Effector memory CD4-positive, alpha-beta T cell (primary cell): ENCODE data around the gene LRFN5.

Experiments
- DNase-seq, 3 donors: peaks; one replicate each; pipeline ENCODE4 v3.0.0-alpha.2; 2020
- H3K27ac ChIP-seq: 2 replicates; pipeline ENCODE4 v1.7.0; 2013; ENCODE audit warnings: mild to moderate bottlenecking, low read length, moderate library complexity; ENCODE audit not compliant: insufficient read depth, poor library complexity, severe bottlenecking
- H3K27me3 ChIP-seq: replicated peaks from 2 replicates; pipeline ENCODE4 v1.7.0; 2013; ENCODE audit warnings: mild to moderate bottlenecking, low read length; ENCODE audit not compliant: insufficient read depth, control insufficient read depth, poor library complexity, severe bottlenecking
- H3K36me3 ChIP-seq: 2 replicates; pipeline ENCODE4 v1.7.0; 2013; ENCODE audit warnings: mild to moderate bottlenecking, low read length, moderate library complexity; ENCODE audit not compliant: control insufficient read depth, insufficient read depth
- H3K4me1 ChIP-seq: 2 replicates; pipeline ENCODE4 v1.7.0; 2013; ENCODE audit warnings: low read length, mild to moderate bottlenecking; ENCODE audit not compliant: control insufficient read depth, insufficient read depth, poor library complexity, severe bottlenecking
- H3K4me3 ChIP-seq: 2 replicates; pipeline ENCODE4 v1.7.0; 2013; ENCODE audit warnings: low read length, low read depth, mild to moderate bottlenecking; ENCODE audit not compliant: insufficient read depth, poor library complexity, severe bottlenecking
- H3K9me3 ChIP-seq: 2 replicates; pipeline ENCODE4 v1.7.0; 2013; ENCODE audit warnings: mild to moderate bottlenecking, low read length, moderate library complexity; ENCODE audit not compliant: control insufficient read depth

The LRFN5 gene

DNA sequence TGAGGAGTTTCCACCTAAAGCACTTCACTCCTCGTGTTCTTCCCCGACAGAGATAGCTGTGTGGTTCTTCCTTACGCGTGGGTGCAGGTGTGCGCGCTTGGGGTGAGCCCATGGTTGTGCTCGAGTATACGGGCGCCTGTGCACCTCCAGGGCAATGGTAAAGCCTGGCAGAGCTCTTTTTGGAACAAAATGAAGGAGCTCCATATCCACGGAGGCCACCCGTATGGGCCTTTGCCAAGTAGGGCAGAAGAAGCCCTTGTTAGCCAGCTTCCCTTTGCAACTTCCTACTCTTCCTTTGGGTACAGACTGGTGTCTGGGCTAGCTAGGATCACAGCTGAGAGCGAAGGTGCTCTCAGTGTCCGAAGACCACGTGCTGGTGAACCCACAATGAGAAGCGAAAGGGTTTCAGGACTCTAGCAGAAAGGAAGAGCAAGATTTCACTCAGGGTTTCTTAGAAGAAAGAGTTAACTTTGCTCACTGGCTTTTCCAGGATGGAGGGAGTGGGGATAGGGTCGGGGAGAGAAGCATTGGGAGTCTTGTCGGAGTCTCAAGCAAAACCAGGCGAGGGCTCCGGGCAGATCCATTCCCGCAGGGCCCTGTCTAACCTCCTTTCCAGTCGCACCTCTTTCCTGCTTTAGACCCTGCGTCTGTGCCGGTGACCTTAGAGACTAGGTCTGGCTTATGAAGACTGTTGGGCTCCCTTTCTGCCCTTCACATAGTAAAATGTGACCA lies 960 bp upstream of the LRFN5 start:
- Histone ChIP-seq H3K9me3 (no peaks in the 10 kb centered on the region), H3K4me1 (peaks cover 8% of the 10 kb centered on the region), H3K36me3 (no peaks in the 10 kb centered on the region), H3K27ac (no peak overlapping the region), H3K4me3 (peak overlapping the region; percentile 10), H3K27me3 (peaks cover 27% of the 10 kb centered on the region)
- DNase-seq, result no peak

DNA sequence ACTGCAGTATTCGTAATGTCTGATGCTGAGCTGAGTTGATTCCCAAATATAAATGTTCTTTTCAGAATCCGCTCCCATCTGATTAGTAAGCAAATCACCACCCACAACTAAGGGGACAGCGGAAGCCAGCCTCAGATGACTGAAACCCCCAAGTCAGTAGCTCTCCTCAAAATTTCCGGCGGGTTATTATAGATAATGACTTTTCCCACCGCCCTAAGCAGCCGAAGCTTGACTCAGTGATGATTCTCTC lies 469 bp upstream of the LRFN5 start:
- Histone ChIP-seq H3K27ac (no peak overlapping the region), H3K4me3 (peak overlapping the region; percentile 1), H3K27me3 (peaks cover 27% of the 10 kb centered on the region), H3K4me1 (peaks cover 8% of the 10 kb centered on the region), H3K9me3 (no peaks in the 10 kb centered on the region), H3K36me3 (no peaks in the 10 kb centered on the region)
- no peak for DNase-seq

DNA sequence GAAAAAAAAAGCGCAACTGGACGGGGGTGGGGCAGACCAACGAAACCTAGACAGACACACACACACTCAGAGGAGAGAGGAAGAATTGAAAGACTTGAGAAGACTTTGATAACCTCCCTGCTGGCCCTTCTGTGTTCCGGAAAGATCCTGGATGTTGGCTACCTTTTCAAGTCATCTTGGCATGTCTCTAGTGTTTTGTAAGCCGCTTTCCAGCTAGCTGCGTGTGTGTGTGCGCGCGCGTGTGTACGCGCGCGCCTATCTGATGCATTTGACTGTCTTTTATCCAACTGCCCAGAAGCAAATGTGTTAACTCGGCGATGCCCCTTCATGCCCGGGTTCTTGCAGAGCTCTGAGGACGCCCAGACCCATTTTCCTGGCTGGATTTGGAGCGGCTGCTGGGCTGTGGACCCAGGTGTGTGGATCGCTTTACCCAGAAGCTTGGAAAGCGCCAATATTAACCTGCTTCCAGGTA lies 664 bp downstream of the LRFN5 start:
- Histone ChIP-seq H3K4me1 (peaks cover 8% of the 10 kb centered on the region), H3K27me3 (peaks cover 27% of the 10 kb centered on the region), H3K4me3 (no peak overlapping the region), H3K9me3 (no peaks in the 10 kb centered on the region), H3K27ac (no peak overlapping the region), H3K36me3 (no peaks in the 10 kb centered on the region)
- DNase-seq, result no peak

DNA sequence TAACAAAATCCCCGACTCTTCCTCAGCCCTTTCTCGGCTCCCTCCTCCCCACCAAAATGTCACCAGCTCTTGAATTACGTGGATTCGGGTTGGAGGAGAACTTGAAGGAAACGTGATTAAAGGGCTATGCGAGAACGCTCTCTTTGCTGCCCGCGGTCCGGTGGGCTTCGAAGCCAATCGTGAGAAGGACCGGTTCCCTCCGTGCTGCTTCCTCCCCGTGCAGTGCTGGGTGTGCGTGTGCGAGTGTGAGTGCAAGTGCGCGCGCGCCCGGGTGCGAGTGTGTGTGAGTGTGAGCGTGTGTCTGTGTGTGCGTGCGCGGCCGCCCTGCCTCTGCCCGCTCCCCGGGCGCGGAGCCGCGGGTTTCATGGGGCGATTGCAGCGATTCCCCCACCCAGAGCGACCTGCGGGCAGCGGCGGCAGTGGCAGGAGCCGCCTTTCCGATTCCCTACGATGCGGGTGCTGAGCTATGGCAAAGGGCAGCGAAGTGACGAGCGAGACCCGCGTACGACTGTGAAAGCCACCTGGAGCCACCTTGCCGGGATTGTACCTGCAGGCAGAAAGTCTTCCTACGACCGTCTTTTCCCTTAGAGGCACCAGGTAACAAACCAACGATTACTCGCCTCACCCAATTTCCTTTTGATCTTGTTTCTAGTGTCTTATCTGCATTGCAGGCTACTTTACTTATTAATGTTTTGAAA lies 1.4 kb downstream of the LRFN5 start:
- H3K4me1 ChIP-seq, result peaks cover 8% of the 10 kb centered on the region
- peaks cover 27% of the 10 kb centered on the region for H3K27me3 ChIP-seq
- H3K9me3 ChIP-seq, result no peaks in the 10 kb centered on the region
- no peaks in the 10 kb centered on the region for H3K36me3 ChIP-seq
- no peak for DNase-seq
- H3K4me3 ChIP-seq, result no peak overlapping the region
- no peak overlapping the region for H3K27ac ChIP-seq

DNA sequence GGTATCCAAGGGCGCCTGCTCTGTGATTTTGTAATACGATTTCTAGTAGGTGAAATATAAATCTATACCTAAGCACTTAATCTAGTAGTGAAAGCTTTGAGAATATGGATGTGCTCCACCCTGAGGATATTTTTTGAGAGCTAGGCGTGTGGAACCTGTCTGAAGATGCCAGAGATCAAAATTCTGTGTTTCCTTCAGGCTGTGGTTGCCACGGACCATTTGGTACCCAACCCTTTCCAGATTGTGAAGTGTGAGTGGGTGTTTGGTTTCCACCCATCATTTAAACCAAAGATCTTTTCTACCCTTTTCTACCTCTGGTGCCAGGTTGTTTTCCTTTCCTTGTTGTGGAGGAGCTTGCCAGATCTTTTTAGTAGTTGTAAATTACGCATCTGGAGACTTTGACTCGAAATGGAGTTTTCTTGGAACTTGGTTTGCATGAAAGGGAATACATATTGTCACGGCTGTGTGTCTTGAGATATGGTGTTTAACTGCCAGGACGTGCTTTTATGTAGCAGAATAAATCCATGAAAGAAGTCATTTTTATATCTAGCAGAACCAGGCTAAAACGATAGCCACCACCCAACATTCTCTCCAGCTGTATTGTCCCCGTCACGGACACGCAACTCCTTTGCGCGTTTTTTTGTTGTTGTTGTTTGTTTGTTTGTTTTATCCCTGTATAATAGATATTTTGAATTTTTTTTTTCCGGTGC lies 2.2 kb downstream of the LRFN5 start:
- Histone ChIP-seq H3K9me3 (no peaks in the 10 kb centered on the region), H3K4me1 (peaks cover 8% of the 10 kb centered on the region), H3K27ac (no peak overlapping the region), H3K4me3 (no peak overlapping the region), H3K36me3 (no peaks in the 10 kb centered on the region), H3K27me3 (peaks cover 27% of the 10 kb centered on the region)
- no peak for DNase-seq

DNA sequence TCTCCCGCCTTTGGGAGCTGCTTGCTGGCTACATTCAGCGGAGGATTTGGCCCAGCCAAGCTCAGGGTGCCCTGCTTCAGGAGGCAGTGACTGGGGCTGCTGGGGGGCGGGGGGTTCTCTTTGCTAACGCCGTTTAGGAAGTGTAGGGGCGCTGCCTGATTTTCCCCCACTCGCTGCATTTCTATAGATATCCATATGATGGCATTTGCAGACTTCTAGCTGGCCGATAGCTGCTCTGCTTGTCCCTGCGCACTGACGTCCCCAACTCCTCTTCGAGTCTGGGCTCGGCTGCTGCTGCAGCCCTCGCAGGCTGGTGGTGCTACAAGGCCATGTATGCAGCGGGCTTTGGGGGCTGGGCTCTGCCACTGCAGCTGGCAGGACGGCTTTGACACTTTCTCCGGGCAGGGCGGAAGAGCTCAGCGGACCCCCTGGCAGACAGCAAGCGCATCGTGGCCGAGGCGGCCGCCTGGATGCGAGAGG lies 3.1 kb downstream of the LRFN5 start:
- H3K4me3 ChIP-seq, result no peak overlapping the region
- no peak overlapping the region for H3K27ac ChIP-seq
- no peaks in the 10 kb centered on the region for H3K9me3 ChIP-seq
- H3K27me3 ChIP-seq, result peaks cover 27% of the 10 kb centered on the region
- DNase-seq, result no peak
- H3K4me1 ChIP-seq, result peaks cover 8% of the 10 kb centered on the region
- H3K36me3 ChIP-seq, result no peaks in the 10 kb centered on the region

DNA sequence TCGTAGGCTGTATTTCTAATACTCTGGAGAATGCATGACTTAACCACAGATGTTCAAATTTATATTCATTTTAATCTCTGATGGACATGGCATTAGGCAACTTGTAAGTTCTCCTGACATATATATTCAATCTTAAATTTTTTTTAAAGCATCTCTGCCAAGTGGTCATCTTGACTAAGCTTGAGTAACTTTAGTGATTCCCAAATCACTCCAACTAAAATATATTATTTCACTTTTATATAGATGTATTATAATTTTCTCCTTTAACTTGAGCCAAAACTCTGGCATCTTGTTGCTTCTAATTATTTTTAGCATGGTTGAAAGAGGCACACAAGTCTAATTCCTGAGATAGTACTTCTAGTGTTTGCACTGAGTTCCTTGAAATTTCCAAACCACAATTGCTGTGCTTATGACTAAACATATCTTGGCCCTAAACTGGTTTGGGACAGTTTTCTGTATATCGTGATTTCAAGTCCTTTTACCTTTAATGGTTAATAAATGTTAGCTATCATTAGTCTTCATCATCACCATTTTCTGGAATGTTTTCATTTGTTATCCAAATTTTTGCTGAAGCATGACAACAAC lies 8.4 kb downstream of the LRFN5 start:
- Histone ChIP-seq H3K27me3 (peaks cover 4% of the 10 kb centered on the region), H3K4me1 (no peaks in the 10 kb centered on the region), H3K9me3 (no peaks in the 10 kb centered on the region), H3K36me3 (no peaks in the 10 kb centered on the region), H3K27ac (no peak overlapping the region), H3K4me3 (no peak overlapping the region)
- DNase-seq, result no peak

DNA sequence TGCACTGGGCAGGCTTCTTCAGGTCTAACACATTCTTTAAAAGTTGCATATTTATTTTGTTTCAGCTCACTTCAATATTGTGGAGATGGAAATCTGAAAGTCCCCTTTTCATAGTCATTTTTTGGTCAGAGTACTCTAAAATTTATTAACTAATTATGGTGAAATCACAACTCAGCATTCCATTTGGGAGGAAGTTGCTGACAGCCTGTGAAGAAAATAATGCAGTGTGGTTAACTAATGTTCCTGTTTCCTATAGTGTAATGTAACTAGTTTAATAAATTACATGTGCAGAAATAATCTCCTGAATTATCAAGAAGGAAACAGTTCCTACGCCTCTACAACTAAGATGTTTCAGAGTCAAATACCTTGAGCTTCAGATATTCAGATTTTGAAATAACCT lies 17.1 kb downstream of the LRFN5 start:
- H3K9me3 ChIP-seq, result no peaks in the 10 kb centered on the region
- no peak for DNase-seq
- no peaks in the 10 kb centered on the region for H3K4me1 ChIP-seq
- H3K36me3 ChIP-seq, result no peaks in the 10 kb centered on the region
- no peaks in the 10 kb centered on the region for H3K27me3 ChIP-seq
- H3K27ac ChIP-seq, result no peak overlapping the region
- no peak overlapping the region for H3K4me3 ChIP-seq

DNA sequence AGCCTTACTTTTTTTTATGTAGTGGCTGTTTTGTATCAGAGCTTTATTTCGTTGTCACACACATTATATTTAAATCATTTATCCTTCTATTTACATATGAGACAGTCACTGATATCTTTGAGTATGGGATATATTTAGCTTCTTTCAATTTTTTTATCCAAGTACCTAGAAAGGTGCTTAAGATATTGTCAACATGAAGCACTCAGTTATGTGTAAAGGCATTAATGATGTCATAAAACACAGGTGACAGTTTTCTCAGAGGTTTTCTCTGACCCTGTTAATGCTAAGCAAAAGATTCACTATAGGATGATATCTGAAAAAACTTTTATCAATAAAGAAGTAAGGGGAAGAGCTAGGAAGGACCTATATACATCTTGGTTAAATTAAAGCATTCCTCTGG lies 23.2 kb downstream of the LRFN5 start:
- no peaks in the 10 kb centered on the region for H3K27me3 ChIP-seq
- no peaks in the 10 kb centered on the region for H3K9me3 ChIP-seq
- no peaks in the 10 kb centered on the region for H3K4me1 ChIP-seq
- H3K4me3 ChIP-seq, result no peak overlapping the region
- H3K36me3 ChIP-seq, result no peaks in the 10 kb centered on the region
- no peak overlapping the region for H3K27ac ChIP-seq
- no peak for DNase-seq

DNA sequence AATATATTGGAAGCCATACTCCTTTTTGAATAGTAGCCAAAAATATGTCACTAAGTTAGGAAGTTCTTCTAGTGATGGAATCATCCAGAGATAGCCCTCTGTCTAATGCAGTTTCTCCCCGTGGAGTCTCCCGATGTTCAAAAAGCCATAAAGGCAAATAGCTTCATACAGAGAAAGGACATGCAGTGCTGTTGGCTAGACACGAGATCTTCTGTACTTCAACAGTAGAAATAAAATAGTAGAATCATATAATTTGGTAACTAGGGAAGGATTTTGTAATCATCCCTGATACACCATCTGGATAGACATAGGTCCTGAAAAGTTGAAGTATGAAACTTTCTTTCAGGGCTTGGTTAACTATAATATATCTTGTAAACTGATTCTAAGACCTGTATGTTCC lies 27.6 kb downstream of the LRFN5 start:
- H3K27ac ChIP-seq, result no peak overlapping the region
- DNase-seq, result no peak
- no peaks in the 10 kb centered on the region for H3K4me1 ChIP-seq
- no peak overlapping the region for H3K4me3 ChIP-seq
- H3K36me3 ChIP-seq, result no peaks in the 10 kb centered on the region
- H3K9me3 ChIP-seq, result no peaks in the 10 kb centered on the region
- no peaks in the 10 kb centered on the region for H3K27me3 ChIP-seq
